Right atrium auricular region (tissue), 2 donors: Measurements from ENCODE around the gene MSANTD4. TPM values are rescaled to one million over a fixed set of nuclear protein-coding genes. Genes with fewer than 3 reads are reported as not detected.

Source experiments
- DNase-seq: peaks from one replicate; pipeline ENCODE4 v3.0.0-alpha.2; 2019; ENCODE audit warnings: low spot score
- H3K27ac ChIP-seq, 2 donors: fragments of 200-600 bp; sonication (generic); 1 replicate in 1 of 2; 2 replicates in 1 of 2; pipeline ENCODE4 v1.5.1; 2016 to 2019
- H3K27me3 ChIP-seq, 2 donors: fragments of 200-600 bp; sonication (generic); one replicate each; pipeline versions ENCODE4 v1.5.1 to v1.6.0; 2017 to 2019
- H3K36me3 ChIP-seq: fragments of 200-600 bp; sonication (generic); one replicate; pipeline ENCODE4 v1.5.1; 2016
- H3K4me1 ChIP-seq, 2 donors: fragments of 200-600 bp; sonication (generic); one replicate each; pipeline versions ENCODE4 v1.5.1 to v1.6.0; 2017 to 2019
- H3K4me3 ChIP-seq, 2 donors: fragments of 200-600 bp; sonication (generic); 1 replicate in 1 of 2; 2 replicates in 1 of 2; pipeline ENCODE4 v1.5.1; 2017 to 2019; ENCODE audit warnings: mild to moderate bottlenecking in 1 of 2, moderate library complexity in 1 of 2
- H3K9me3 ChIP-seq, 2 donors: fragments of 200-600 bp; sonication (generic); one replicate each; pipeline ENCODE4 v1.5.1; 2019
- CTCF ChIP-seq, 2 donors: fragments of 200-600 bp; sonication (generic); IDR thresholded peaks; one replicate each; pipeline ENCODE4 v1.5.1; 2019; ENCODE audit warnings: antibody characterized with exemption in 2 of 2
- total RNA-seq, 2 donors: library from RNA; depleted of rRNA; stranded (reverse); fragments of >200 nt; gene quantifications; one replicate each; pipeline ENCODE4 v1.1.0, GENCODE V29; 2016

MSANTD4 gene
- total RNA-seq, 2 donors from 2014 or later, result 17.8 to 21.5 TPM

GRCh38 chr11:106021181-106021966 is 666 bp downstream of the MSANTD4 start:
- no peaks in the 10 kb centered on the region for H3K27me3 ChIP-seq
- no peak for TF ChIP-seq CTCF (IDR thresholded peaks at IDR 0.05)
- peaks cover 0 to 44% of the 10 kb centered on the region in 2 donors for H3K4me1 ChIP-seq
- H3K36me3 ChIP-seq, result no peaks in the 10 kb centered on the region
- peak overlapping the region; percentile 83 to 86 for H3K27ac ChIP-seq
- no peaks in the 10 kb centered on the region for H3K9me3 ChIP-seq
- no peak for DNase-seq
- peak overlapping the region; percentile 74 to 75 for H3K4me3 ChIP-seq

- Histone ChIP-seq H3K4me3 (no peak overlapping the region), H3K27ac (no peak overlapping the region), H3K27me3 (no peaks in the 10 kb centered on the region), H3K9me3 (no peaks in the 10 kb centered on the region), H3K36me3 (no peaks in the 10 kb centered on the region), H3K4me1 (peaks cover 0 to 67% of the 10 kb centered on the region in 2 donors)
- DNase-seq, result no peak
- TF ChIP-seq CTCF (IDR thresholded peaks at IDR 0.05), result no peak
Observed at GRCh38 chr11:106017093-106017492, 4.9 kb downstream of the MSANTD4 start.

GRCh38 chr11:106015066-106015465 is 7.0 kb downstream of the MSANTD4 start:
- H3K4me3 ChIP-seq, result no peak overlapping the region
- H3K9me3 ChIP-seq, result no peaks in the 10 kb centered on the region
- no peak for DNase-seq
- no peak overlapping the region for H3K27ac ChIP-seq
- no peak for TF ChIP-seq CTCF (IDR thresholded peaks at IDR 0.05)
- no peaks in the 10 kb centered on the region for H3K27me3 ChIP-seq
- peaks cover 7% of the 10 kb centered on the region for H3K36me3 ChIP-seq
- H3K4me1 ChIP-seq, result peaks cover 0 to 50% of the 10 kb centered on the region in 2 donors

GRCh38 chr11:106014620-106015019 is 7.4 kb downstream of the MSANTD4 start:
- peaks cover 0 to 46% of the 10 kb centered on the region in 2 donors for H3K4me1 ChIP-seq
- no peak for TF ChIP-seq CTCF (IDR thresholded peaks at IDR 0.05)
- H3K27me3 ChIP-seq, result no peaks in the 10 kb centered on the region
- H3K36me3 ChIP-seq, result peaks cover 12% of the 10 kb centered on the region
- DNase-seq, result no peak
- H3K27ac ChIP-seq, result no peak overlapping the region
- no peaks in the 10 kb centered on the region for H3K9me3 ChIP-seq
- no peak overlapping the region for H3K4me3 ChIP-seq

- DNase-seq, result no peak
- TF ChIP-seq CTCF (IDR thresholded peaks at IDR 0.05), result no peak
- no peaks in the 10 kb centered on the region for H3K27me3 ChIP-seq
- no peaks in the 10 kb centered on the region for H3K9me3 ChIP-seq
- H3K36me3 ChIP-seq, result peaks cover 18% of the 10 kb centered on the region
- H3K4me1 ChIP-seq, result peaks cover 0 to 42% of the 10 kb centered on the region in 2 donors
- H3K27ac ChIP-seq, result no peak overlapping the region
- H3K4me3 ChIP-seq, result no peak overlapping the region
Observed at GRCh38 chr11:106014035-106014434, 8.0 kb downstream of the MSANTD4 start.
